Liver (tissue), 9 donors: ENCODE results near the gene RAB5B. TPM values are rescaled to one million over a fixed set of nuclear protein-coding genes. Genes with fewer than 3 reads are reported as not detected.

ENCODE experiments used
- DNase-seq: peaks from one replicate; pipeline ENCODE4 v3.0.0-alpha.2; 2017; ENCODE audit warnings: low spot score
- H3K27ac ChIP-seq, 2 donors: one replicate each; pipeline ENCODE4 v1.7.0; 2013; ENCODE audit warnings: inconsistent platforms in 2 of 2, low read length in 2 of 2, control low read depth in 1 of 2, low read depth in 1 of 2, mild to moderate bottlenecking in 1 of 2
- H3K27me3 ChIP-seq, 4 donors: one replicate each; pipeline versions ENCODE4 v1.6.1 to v1.7.0; 2013; ENCODE audit warnings: low read length in 3 of 4, inconsistent platforms in 1 of 4, mild to moderate bottlenecking in 1 of 4, moderate library complexity in 1 of 4; ENCODE audit not compliant: control insufficient read depth in 4 of 4, insufficient read depth in 4 of 4
- H3K36me3 ChIP-seq, 4 donors: one replicate each; pipeline versions ENCODE4 v1.6.1 to v1.7.0; 2013; ENCODE audit warnings: low read length in 3 of 4, mild to moderate bottlenecking in 3 of 4, low read depth in 1 of 4, moderate library complexity in 1 of 4; ENCODE audit not compliant: control insufficient read depth in 4 of 4, insufficient read depth in 3 of 4
- H3K4me1 ChIP-seq, 4 donors: one replicate each; pipeline versions ENCODE4 v1.6.1 to v1.7.0; 2013; ENCODE audit warnings: low read length in 3 of 4, mild to moderate bottlenecking in 3 of 4, moderate library complexity in 1 of 4; ENCODE audit not compliant: control insufficient read depth in 4 of 4, insufficient read depth in 4 of 4
- H3K4me3 ChIP-seq, 3 donors: one replicate each; pipeline versions ENCODE4 v1.6.1 to v1.7.0; 2013; ENCODE audit warnings: low read length in 3 of 3, control low read depth in 1 of 3, low read depth in 1 of 3, mild to moderate bottlenecking in 1 of 3
- H3K9ac ChIP-seq, 2 donors: one replicate each; pipeline ENCODE4 v1.7.0; 2013; ENCODE audit warnings: low read length in 2 of 2, mild to moderate bottlenecking in 2 of 2, moderate library complexity in 2 of 2, control low read depth in 1 of 2, low read depth in 1 of 2
- H3K9me3 ChIP-seq, 4 donors: one replicate each; pipeline versions ENCODE4 v1.6.1 to v1.7.0; 2013; ENCODE audit warnings: low read length in 3 of 4; ENCODE audit not compliant: control insufficient read depth in 4 of 4
- CTCF ChIP-seq: fragments of 150-350 bp; IDR thresholded peaks from 2 replicates; pipeline ENCODE4 v1.5.1; 2017; ENCODE audit warnings: improper control_type of control experiment, low read depth, low read length; ENCODE audit not compliant: missing input control
- EGR1 ChIP-seq, 2 donors: IDR thresholded peaks; 2 replicates each; pipeline ENCODE4 v1.6.1; 2016 to 2018; ENCODE audit warnings: antibody characterized with exemption in 2 of 2, low read depth in 2 of 2
- FOXA1 ChIP-seq: IDR thresholded peaks from 2 replicates; pipeline ENCODE4 v1.6.1; 2016; ENCODE audit warnings: antibody characterized with exemption
- FOXA2 ChIP-seq: IDR thresholded peaks from 2 replicates; pipeline ENCODE4 v1.6.1; 2016; ENCODE audit warnings: antibody characterized with exemption
- HNF4A ChIP-seq, 2 donors: conservative IDR thresholded peaks; 2 replicates each; pipeline ENCODE4 v1.6.1; 2016; ENCODE audit warnings: antibody characterized with exemption in 2 of 2, mild to moderate bottlenecking in 2 of 2
- HNF4G ChIP-seq: IDR thresholded peaks from 2 replicates; pipeline ENCODE4 v1.6.1; 2016; ENCODE audit warnings: antibody characterized with exemption
- JUND ChIP-seq, 2 donors: IDR thresholded peaks; 2 replicates each; pipeline ENCODE4 v1.6.1; 2016; ENCODE audit warnings: antibody characterized with exemption in 2 of 2
- MAX ChIP-seq: IDR thresholded peaks from 2 replicates; pipeline ENCODE4 v1.6.1; 2016; ENCODE audit warnings: antibody characterized with exemption
- NR2F2 ChIP-seq: IDR thresholded peaks from 2 replicates; pipeline ENCODE4 v1.6.1; 2016; ENCODE audit warnings: antibody characterized with exemption
- RAD21 ChIP-seq, 2 donors: IDR thresholded peaks; 2 replicates each; pipeline ENCODE4 v1.6.1; 2016; ENCODE audit warnings: antibody characterized with exemption in 2 of 2, mild to moderate bottlenecking in 2 of 2
- REST ChIP-seq: IDR thresholded peaks from 2 replicates; pipeline ENCODE4 v1.6.1; 2016; ENCODE audit warnings: antibody characterized with exemption, mild to moderate bottlenecking
- RXRA ChIP-seq, 2 donors: IDR thresholded peaks; 2 replicates each; pipeline ENCODE4 v1.6.1; 2017 to 2018; ENCODE audit warnings: antibody characterized with exemption in 2 of 2, mild to moderate bottlenecking in 1 of 2
- TAF1 ChIP-seq: conservative IDR thresholded peaks from 2 replicates; pipeline ENCODE4 v1.6.1; 2016; ENCODE audit warnings: antibody characterized with exemption, mild to moderate bottlenecking
- YY1 ChIP-seq: IDR thresholded peaks from 2 replicates; pipeline ENCODE4 v1.6.1; 2016; ENCODE audit warnings: antibody characterized with exemption, mild to moderate bottlenecking
- ZBTB33 ChIP-seq: IDR thresholded peaks from 2 replicates; pipeline ENCODE4 v1.6.1; 2016; ENCODE audit warnings: antibody characterized with exemption
- WGBS: extraction: QIAGEN DNeasy Blood & Tissue Kit; methylation state at CpG from one replicate; pipeline ENCODE4 v1.1.7; 2013; 5-methylcytosine and 5-hydroxymethylcytosine counted together
- polyA plus RNA-seq, 2 donors: library from polyadenylated mRNA; stranded (reverse) in 1 of 2; unstranded in 1 of 2; fragments of 200-250 nt in 1 of 2; fragments of >200 nt in 1 of 2; fragmentation: Nextera tagmentation in 1 of 2; extraction: Ambion mirVana in 1 of 2; gene quantifications; one replicate each; pipeline versions ENCODE4 v1.2.1 to v1.2.3, GENCODE V29; 2013 to 2015
- total RNA-seq, 2 donors: library from RNA; depleted of rRNA; stranded (reverse); fragments of >200 nt; gene quantifications; one replicate each; pipeline ENCODE4 v1.2.3, GENCODE V29; 2014
- TF ChIP-seq, protein P1 (sequence below): IDR thresholded peaks from 2 replicates; pipeline ENCODE4 v1.6.1; 2016; ENCODE audit warnings: antibody characterized with exemption
- donor health status: healthy.
- donor health status: healthy.
- donor health status: healthy.
- donor health status: healthy.
- donor health status: healthy.

RAB5B gene
- total and polyA plus RNA-seq, 4 donors = 20.7 to 44.0 (median 38.4) TPM

DNA sequence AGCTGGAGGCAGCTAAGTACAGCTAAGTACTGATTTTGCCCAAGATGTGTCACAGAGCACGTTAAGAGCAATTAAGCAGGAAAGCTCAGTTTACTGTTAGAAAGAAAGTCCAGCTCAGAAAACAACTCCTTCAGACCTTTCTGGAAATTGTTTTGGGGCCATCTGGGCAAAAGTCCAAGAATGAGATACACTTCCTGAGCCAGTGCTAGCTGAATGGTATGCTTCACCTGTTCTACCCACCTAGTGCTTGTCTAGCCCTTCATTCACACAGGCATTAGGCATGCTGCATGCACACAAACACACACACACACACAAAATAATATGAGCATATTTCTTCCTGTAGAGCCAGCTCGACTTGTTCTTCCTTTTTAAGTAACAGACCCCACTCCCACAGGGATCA, 40.3 kb downstream of the RAB5B start:
- no peaks in the 10 kb centered on the region for H3K9me3 ChIP-seq
- no peaks in the 10 kb centered on the region for H3K36me3 ChIP-seq
- peaks cover 0 to 14% (median 3%) of the 10 kb centered on the region in 4 donors for H3K4me1 ChIP-seq
- H3K27ac ChIP-seq = no peak overlapping the region
- 70% methylated on average over 2 of the region's 2 CpGs for WGBS
- TF ChIP-seq YY1 (no peak), CTCF (no peak), FOXA2 (no peak), REST (no peak), ZBTB33 (no peak), TAF1 (no peak), RAD21 (IDR thresholded peaks at IDR 0.05) (no peak), NR2F2 (no peak), HNF4G (no peak), FOXA1 (no peak), JUND (IDR thresholded peaks at IDR 0.05) (no peak), EGR1 (IDR thresholded peaks at IDR 0.05; ENCODE audit: low read depth in 2 of 2) (no peak), RXRA (IDR thresholded peaks at IDR 0.05) (no peak), MAX (no peak), HNF4A (conservative IDR thresholded peaks at IDR 0.05) (no peak)
- TF ChIP-seq, protein P1, sequence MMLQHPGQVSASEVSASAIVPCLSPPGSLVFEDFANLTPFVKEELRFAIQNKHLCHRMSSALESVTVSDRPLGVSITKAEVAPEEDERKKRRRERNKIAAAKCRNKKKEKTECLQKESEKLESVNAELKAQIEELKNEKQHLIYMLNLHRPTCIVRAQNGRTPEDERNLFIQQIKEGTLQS = no peak
- no peak overlapping the region for H3K4me3 ChIP-seq
- peak overlapping the region in 1 of 2 donors; percentile 3 for H3K9ac ChIP-seq
- DNase-seq = no peak
- H3K27me3 ChIP-seq = no peaks in the 10 kb centered on the region

DNA sequence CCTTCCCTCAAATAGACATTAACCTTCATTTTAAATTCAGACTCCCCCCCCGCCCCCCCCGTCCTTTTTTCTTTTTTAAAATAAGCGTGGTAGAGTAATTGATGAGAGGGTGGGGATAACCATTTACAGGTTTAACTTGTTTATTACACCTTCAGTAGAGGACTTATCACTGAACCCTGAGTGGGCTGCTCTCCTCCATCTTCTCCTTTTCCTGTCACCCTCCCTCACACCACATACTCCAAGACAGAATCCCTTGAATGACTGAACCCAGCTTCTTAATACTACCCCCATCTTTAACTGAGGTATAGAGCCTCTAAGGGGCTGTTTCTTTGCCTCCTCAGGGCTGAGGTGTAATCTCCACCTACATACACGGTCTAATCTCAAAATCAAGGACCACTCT, 43.3 kb downstream of the RAB5B start:
- Histone ChIP-seq H3K4me3 (no peak overlapping the region), H3K36me3 (no peaks in the 10 kb centered on the region), H3K27me3 (no peaks in the 10 kb centered on the region), H3K9ac (no peak overlapping the region), H3K9me3 (no peaks in the 10 kb centered on the region), H3K4me1 (peaks cover 0 to 9% (median 3%) of the 10 kb centered on the region in 4 donors), H3K27ac (no peak overlapping the region)
- no peak for DNase-seq
- 92% methylated on average over 4 of the region's 4 CpGs for WGBS
- no peak for TF ChIP-seq EGR1 (IDR thresholded peaks at IDR 0.05; ENCODE audit: low read depth in 2 of 2)
- no peak for TF ChIP-seq TAF1
- TF ChIP-seq YY1 = no peak
- TF ChIP-seq RAD21 (IDR thresholded peaks at IDR 0.05) = no peak
- TF ChIP-seq REST = no peak
- TF ChIP-seq HNF4G = no peak
- TF ChIP-seq, protein P1 = no peak
- TF ChIP-seq FOXA1 = no peak
- no peak for TF ChIP-seq ZBTB33
- no peak for TF ChIP-seq JUND (IDR thresholded peaks at IDR 0.05)
